Coronary artery (tissue), 2 donors: ENCODE measurements around the gene CA12.

Experiments used
- DNase-seq: peaks from one replicate; pipeline ENCODE4 v3.0.0-alpha.2; 2017; ENCODE audit warnings: low spot score
- H3K27ac ChIP-seq, 2 donors: fragments of 200-600 bp; sonication (generic); one replicate each; pipeline ENCODE4 v1.5.1; 2016 to 2019
- H3K4me3 ChIP-seq: fragments of 200-600 bp; sonication (generic); 2 replicates; pipeline ENCODE4 v1.5.1; 2016; ENCODE audit warnings: mild to moderate bottlenecking, moderate library complexity
- CTCF ChIP-seq: fragments of 200-600 bp; sonication (generic); IDR thresholded peaks from one replicate; pipeline ENCODE4 v1.5.1; 2019; ENCODE audit warnings: antibody characterized with exemption

Gene CA12

GRCh38 chr15:63385911-63386531, 4.4 kb upstream of the CA12 start:
- TF ChIP-seq CTCF, result no peak
- Histone ChIP-seq H3K4me3 (no peak overlapping the region), H3K27ac (no peak overlapping the region)
- no peak for DNase-seq

- DNase-seq, result no peak
- TF ChIP-seq CTCF, result no peak
- no peak overlapping the region for H3K4me3 ChIP-seq
- H3K27ac ChIP-seq, result no peak overlapping the region
Measured at GRCh38 chr15:63384906-63385305, 3.3 kb upstream of the CA12 start.

GRCh38 chr15:63382966-63383710, 1.5 kb upstream of the CA12 start:
- H3K4me3 ChIP-seq, result no peak overlapping the region
- DNase-seq, result no peak
- TF ChIP-seq CTCF, result no peak
- H3K27ac ChIP-seq, result no peak overlapping the region

GRCh38 chr15:63380808-63381282, 801 bp downstream of the CA12 start:
- Histone ChIP-seq H3K4me3 (peak overlapping the region; percentile 69), H3K27ac (no peak overlapping the region)
- no peak for TF ChIP-seq CTCF
- no peak for DNase-seq

GRCh38 chr15:63380151-63380807, 1.4 kb downstream of the CA12 start:
- no peak for TF ChIP-seq CTCF
- no peak for DNase-seq
- Histone ChIP-seq H3K27ac (no peak overlapping the region), H3K4me3 (peak overlapping the region; percentile 69)

- TF ChIP-seq CTCF, result no peak
- Histone ChIP-seq H3K27ac (no peak overlapping the region), H3K4me3 (no peak overlapping the region)
- DNase-seq, result no peak
Measured at GRCh38 chr15:63379492-63380150, 2.0 kb downstream of the CA12 start.
